ENCODE measurements around the gene TMPRSS15.

GRCh38 chr21:18369115-18369514 is 34.5 kb downstream of the TMPRSS15 start:
- no peak for TF ChIP-seq POLR2AphosphoS5 (IDR thresholded peaks at IDR 0.05; ENCODE audit: low read depth, low read length)
- no peak for TF ChIP-seq TAF1 (IDR thresholded peaks at IDR 0.05; ENCODE audit: borderline replicate concordance, insufficient read depth, low read length)
- no peak for TF ChIP-seq REST (IDR thresholded peaks at IDR 0.05; ENCODE audit: insufficient read depth in 1 of 2, low read depth in 2 of 2, low read length in 2 of 2)

Measured in PFSK-1 (cell line).